Sigmoid colon (tissue), 7 donors: Measurements from ENCODE around the gene STAB1. TPM values are rescaled to one million over a fixed set of nuclear protein-coding genes. Genes with fewer than 3 reads are reported as not detected.

Experiments
- DNase-seq: peaks from one replicate; pipeline ENCODE4 v3.0.0-alpha.2; 2019
- H3K27ac ChIP-seq, 4 donors: fragments of 200-600 bp; sonication (generic); one replicate each; pipeline ENCODE4 v1.5.1; 2016 to 2019; ENCODE audit warnings: mild to moderate bottlenecking in 1 of 4
- H3K27me3 ChIP-seq, 3 donors: fragments of 200-600 bp; sonication (generic); one replicate each; pipeline ENCODE4 v1.5.1; 2019; ENCODE audit warnings: mild to moderate bottlenecking in 1 of 3
- H3K36me3 ChIP-seq, 4 donors: fragments of 200-600 bp; sonication (generic); one replicate each; pipeline ENCODE4 v1.5.1; 2016 to 2019
- H3K4me1 ChIP-seq, 4 donors: fragments of 200-600 bp; sonication (generic); one replicate each; pipeline ENCODE4 v1.5.1; 2017 to 2019
- H3K4me3 ChIP-seq, 4 donors: fragments of 200-600 bp; sonication (generic); one replicate each; pipeline ENCODE4 v1.5.1; 2017 to 2019; ENCODE audit warnings: mild to moderate bottlenecking in 2 of 4, moderate library complexity in 1 of 4
- H3K9me3 ChIP-seq, 4 donors: fragments of 200-600 bp in 3 of 4; sonication (generic) in 3 of 4; one replicate each; pipeline versions ENCODE4 v1.5.1 to v1.6.1; 2013 to 2019
- EP300 ChIP-seq, 4 donors: sonication (generic); formaldehyde crosslinking; IDR thresholded peaks; one replicate each; pipeline ENCODE4 v1.6.1; 2017; ENCODE audit warnings: antibody characterized with exemption in 4 of 4
- POLR2A ChIP-seq, 2 donors: fragments of 450-650 bp; IDR thresholded peaks; one replicate each; pipeline ENCODE4 v1.6.1; 2016; ENCODE audit warnings: antibody characterized with exemption in 2 of 2, mild to moderate bottlenecking in 2 of 2, moderate library complexity in 2 of 2
- POLR2AphosphoS5 ChIP-seq, 4 donors: sonication (generic); formaldehyde crosslinking; IDR thresholded peaks; one replicate each; pipeline ENCODE4 v1.6.1; 2017; ENCODE audit warnings: antibody characterized with exemption in 4 of 4
- WGBS, 2 donors: extraction: QIAGEN DNeasy Blood & Tissue Kit; methylation state at CpG; one replicate each; pipeline ENCODE4 v1.1.7; 2013; 5-methylcytosine and 5-hydroxymethylcytosine counted together
- intact Hi-C: fragments of 100-400 bp; cut with DNase I; formaldehyde crosslinking; loops from one replicate; pipeline ENCODE4 v1.15.1; 2023
- polyA plus RNA-seq, 3 donors: library from polyadenylated mRNA; stranded (reverse); fragments of 200-250 nt; gene quantifications; one replicate each; pipeline ENCODE4 v1.2.3, GENCODE V29; 2013
- total RNA-seq, 4 donors: library from RNA; depleted of rRNA; stranded (reverse); fragments of >200 nt; gene quantifications; one replicate each; pipeline ENCODE4 v1.1.0, GENCODE V29; 2016
- TF ChIP-seq, protein P1 (sequence below), 4 experiments: fragments of 450-650 bp in 3 of 4; fragments of 200-600 bp in 1 of 4; IDR thresholded peaks; one replicate each; pipeline ENCODE4 v1.5.1; 2016 to 2019; ENCODE audit warnings: antibody characterized with exemption in 4 of 4, mild to moderate bottlenecking in 3 of 4, moderate library complexity in 2 of 4
- donor health status: healthy with polysubstance abuse.
- donor health status: Bipolar disorder and iron deficiency.
- donor health status: healthy.

The STAB1 gene
- total and polyA plus RNA-seq, 7 donors: 18.0 to 138 (median 92.0) TPM

DNA sequence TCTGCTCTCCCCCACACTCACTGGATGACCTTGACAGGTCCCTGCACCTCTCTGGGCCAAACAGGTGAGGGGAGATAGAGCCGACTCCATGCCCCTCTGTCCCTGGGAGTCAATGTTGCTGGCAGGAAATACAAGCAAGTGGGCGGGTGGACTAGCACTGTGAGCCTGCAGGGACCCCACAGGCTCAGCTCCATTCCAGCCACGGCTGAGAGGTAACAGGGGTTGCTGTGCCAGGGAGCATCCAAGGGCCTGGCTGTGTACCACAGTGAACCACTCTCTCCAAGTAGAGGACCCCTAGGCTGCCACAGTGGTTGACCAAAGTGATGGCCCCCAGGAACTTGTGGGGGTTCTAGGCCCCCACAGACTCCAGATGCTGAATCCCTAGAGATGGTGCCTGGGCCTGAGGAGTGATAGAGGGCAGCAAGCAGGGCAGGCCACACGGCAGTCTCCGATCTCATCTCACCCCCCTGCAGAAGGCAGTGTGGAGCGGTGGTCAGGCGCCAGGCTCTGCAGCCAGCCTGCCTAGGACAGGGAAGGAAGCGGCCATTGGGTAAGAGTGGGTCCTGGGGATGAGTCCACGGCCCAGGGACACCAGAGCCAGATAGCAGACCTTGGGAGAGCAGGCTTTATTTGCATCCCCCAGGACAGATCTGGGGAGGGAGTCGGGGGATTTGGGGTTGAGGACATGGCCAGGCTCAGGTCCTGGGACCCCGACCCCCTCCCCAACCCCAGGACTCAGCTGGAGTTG lies 44.5 kb upstream of the STAB1 start:
- no peaks in the 10 kb centered on the region for H3K27me3 ChIP-seq
- H3K4me1 ChIP-seq: peaks cover 0 to 22% (median 17%) of the 10 kb centered on the region in 4 donors
- peak overlapping the region in 1 of 4 donors; percentile 9 for H3K27ac ChIP-seq
- H3K4me3 ChIP-seq: no peak overlapping the region
- TF ChIP-seq POLR2AphosphoS5 (IDR thresholded peaks at IDR 0.05) (no peak), EP300 (IDR thresholded peaks at IDR 0.05) (no peak), POLR2A (IDR thresholded peaks at IDR 0.05) (no peak)
- TF ChIP-seq, protein P1, sequence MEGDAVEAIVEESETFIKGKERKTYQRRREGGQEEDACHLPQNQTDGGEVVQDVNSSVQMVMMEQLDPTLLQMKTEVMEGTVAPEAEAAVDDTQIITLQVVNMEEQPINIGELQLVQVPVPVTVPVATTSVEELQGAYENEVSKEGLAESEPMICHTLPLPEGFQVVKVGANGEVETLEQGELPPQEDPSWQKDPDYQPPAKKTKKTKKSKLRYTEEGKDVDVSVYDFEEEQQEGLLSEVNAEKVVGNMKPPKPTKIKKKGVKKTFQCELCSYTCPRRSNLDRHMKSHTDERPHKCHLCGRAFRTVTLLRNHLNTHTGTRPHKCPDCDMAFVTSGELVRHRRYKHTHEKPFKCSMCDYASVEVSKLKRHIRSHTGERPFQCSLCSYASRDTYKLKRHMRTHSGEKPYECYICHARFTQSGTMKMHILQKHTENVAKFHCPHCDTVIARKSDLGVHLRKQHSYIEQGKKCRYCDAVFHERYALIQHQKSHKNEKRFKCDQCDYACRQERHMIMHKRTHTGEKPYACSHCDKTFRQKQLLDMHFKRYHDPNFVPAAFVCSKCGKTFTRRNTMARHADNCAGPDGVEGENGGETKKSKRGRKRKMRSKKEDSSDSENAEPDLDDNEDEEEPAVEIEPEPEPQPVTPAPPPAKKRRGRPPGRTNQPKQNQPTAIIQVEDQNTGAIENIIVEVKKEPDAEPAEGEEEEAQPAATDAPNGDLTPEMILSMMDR (IDR thresholded peaks at IDR 0.05): no peak
- no peaks in the 10 kb centered on the region for H3K9me3 ChIP-seq
- H3K36me3 ChIP-seq: no peaks in the 10 kb centered on the region
- WGBS, 2 donors: 83 to 91% methylated on average over 11 of the region's 11 CpGs
- DNase-seq: no peak
- intact Hi-C loops: no loop called here

DNA sequence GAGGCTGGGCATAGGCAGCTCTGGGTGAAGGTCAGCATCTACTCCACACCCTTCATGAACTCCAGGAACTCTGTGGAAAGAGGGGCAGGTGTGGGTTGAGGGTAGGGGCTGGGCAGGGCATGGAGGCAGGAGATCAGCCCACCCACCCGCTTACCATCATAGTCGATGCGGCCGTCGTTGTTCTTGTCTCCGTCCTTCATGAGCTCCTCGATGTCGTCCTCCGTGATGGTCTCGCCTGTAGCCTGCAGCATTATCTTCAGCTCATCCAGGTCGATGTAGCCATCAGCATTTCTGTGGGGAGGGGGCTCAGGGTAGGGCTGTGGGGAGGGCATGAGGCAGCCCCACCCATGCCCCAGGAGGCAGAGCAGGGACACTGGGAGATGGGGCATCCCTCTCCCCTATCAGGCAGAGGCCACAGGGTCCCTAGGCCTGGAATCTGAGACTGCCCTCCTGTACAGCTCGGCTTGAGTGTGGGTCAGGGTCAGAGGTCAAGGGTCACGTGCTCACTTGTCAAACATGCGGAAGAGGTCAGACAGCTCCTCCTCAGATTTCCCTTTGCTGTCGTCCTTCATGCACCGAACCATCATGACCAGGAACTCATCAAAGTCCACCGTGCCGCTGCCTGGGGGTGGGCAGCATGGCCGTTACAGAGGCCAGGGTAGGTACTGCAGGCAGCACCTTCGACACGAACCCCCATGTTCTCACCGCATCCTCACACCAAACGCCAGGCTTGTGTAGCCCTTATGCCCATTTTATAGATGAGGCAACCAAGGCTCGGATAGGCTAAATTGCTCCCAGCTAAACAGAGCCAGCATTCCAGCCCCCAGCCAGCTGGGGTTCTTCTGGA lies 43.7 kb upstream of the STAB1 start:
- WGBS, 2 donors: 85 to 88% methylated on average over 24 of the region's 24 CpGs
- TF ChIP-seq, protein P1 (IDR thresholded peaks at IDR 0.05): no peak
- TF ChIP-seq POLR2AphosphoS5 (IDR thresholded peaks at IDR 0.05) (no peak), EP300 (IDR thresholded peaks at IDR 0.05) (no peak), POLR2A (IDR thresholded peaks at IDR 0.05) (no peak)
- DNase-seq: no peak
- H3K4me3 ChIP-seq: no peak overlapping the region
- no peaks in the 10 kb centered on the region for H3K36me3 ChIP-seq
- intact Hi-C loops: no loop called here
- no peak overlapping the region for H3K27ac ChIP-seq
- H3K4me1 ChIP-seq: peaks cover 0 to 25% (median 19%) of the 10 kb centered on the region in 4 donors
- no peaks in the 10 kb centered on the region for H3K9me3 ChIP-seq
- no peaks in the 10 kb centered on the region for H3K27me3 ChIP-seq

DNA sequence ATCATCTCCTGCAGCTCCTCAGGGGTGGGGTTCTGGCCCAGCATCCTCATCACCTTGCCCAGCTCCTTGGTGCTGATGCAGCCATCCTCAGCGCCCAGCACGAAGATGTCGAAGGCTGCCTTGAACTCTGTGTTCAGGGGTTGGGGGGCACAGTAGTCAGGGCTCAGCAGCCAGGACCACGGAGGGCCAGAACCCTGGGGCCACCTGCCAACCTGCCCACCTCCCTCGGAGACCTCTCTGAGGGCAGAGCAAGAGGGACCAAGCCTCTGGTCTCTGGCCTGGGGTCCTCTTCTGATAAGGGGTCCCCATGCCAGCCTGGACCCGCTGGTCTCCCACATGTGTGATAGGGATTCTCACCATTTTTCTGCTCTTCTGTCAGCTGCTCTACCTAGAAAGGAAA lies 43.0 kb upstream of the STAB1 start:
- H3K9me3 ChIP-seq: no peaks in the 10 kb centered on the region
- H3K27ac ChIP-seq: no peak overlapping the region
- TF ChIP-seq, protein P1 (IDR thresholded peaks at IDR 0.05): no peak
- no peak for TF ChIP-seq POLR2A (IDR thresholded peaks at IDR 0.05)
- no peaks in the 10 kb centered on the region for H3K36me3 ChIP-seq
- 91 to 95% methylated on average over 6 of the region's 6 CpGs for WGBS, 2 donors
- no peak for DNase-seq
- no peaks in the 10 kb centered on the region for H3K27me3 ChIP-seq
- H3K4me1 ChIP-seq: peaks cover 0 to 27% (median 23%) of the 10 kb centered on the region in 4 donors
- H3K4me3 ChIP-seq: no peak overlapping the region
- intact Hi-C loops: no loop called here

DNA sequence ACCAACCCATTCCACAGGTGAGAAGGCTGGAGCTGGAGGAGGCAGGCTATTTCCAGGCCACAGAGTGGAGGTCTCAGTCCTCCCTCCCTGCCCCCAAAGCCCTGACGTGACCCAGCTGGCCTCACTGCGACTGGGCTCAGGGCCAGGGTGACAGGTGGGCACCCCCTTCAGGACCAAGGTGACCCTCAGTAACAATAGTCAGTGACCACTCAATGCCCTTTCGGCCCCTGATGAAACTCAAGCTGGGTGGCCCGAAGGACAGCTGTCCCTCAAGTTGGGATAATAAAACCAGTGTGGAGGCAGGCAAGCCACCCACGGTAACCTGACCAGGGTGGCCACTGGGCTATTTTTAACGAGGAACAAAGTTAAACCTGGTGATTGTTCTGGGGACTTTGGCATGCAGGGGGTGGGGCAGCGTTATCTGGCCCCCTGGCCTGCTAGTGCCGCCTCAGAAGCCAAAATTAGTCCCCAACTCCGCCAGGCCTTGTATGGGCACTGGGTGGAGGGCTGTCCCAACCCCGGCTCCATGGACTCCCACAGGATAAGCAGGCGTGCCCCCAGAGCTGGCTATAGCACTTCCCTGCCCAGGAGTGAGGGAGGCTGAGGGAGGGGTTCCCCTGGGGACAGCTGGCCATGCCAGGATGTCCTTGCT lies 42.4 kb upstream of the STAB1 start:
- no peak for DNase-seq
- intact Hi-C loops: no loop called here
- Histone ChIP-seq H3K36me3 (peaks cover 0 to 3% (median 1%) of the 10 kb centered on the region in 4 donors), H3K27ac (no peak overlapping the region), H3K9me3 (no peaks in the 10 kb centered on the region), H3K4me1 (peaks cover 0 to 31% (median 26%) of the 10 kb centered on the region in 4 donors), H3K4me3 (no peak overlapping the region), H3K27me3 (no peaks in the 10 kb centered on the region)
- 63 to 81% methylated on average over 11 of the region's 11 CpGs for whole genome bisulfite sequencing, 2 donors
- TF ChIP-seq POLR2AphosphoS5 (IDR thresholded peaks at IDR 0.05) (no peak), EP300 (IDR thresholded peaks at IDR 0.05) (no peak), POLR2A (IDR thresholded peaks at IDR 0.05) (no peak)
- TF ChIP-seq, protein P1 (IDR thresholded peaks at IDR 0.05): no peak
